GM12873 (cell line): ENCODE data around the gene P4HTM.

Experiments
- CTCF ChIP-seq: IDR thresholded peaks from 2 replicates; pipeline ENCODE4 v1.5.1; 2012; ENCODE audit warnings: low read depth, mild to moderate bottlenecking, moderate library complexity, low read length, control low read depth; ENCODE audit not compliant: insufficient read depth; ENCODE audit errors: missing control alignments

Gene P4HTM

GRCh38 chr3:48989796-48990635 is at the start of gene P4HTM:
Gene P4HTM (plus strand): TSS chr3:48990241. CDS start chr3:48990257, 16 bp downstream.
- TF ChIP-seq CTCF, result peak; percentile 30

- TF ChIP-seq CTCF, result no peak
Measured at GRCh38 chr3:48945432-48945831, 44.6 kb upstream of the P4HTM start.

GRCh38 chr3:48945891-48946549 is 44.0 kb upstream of the P4HTM start:
- no peak for TF ChIP-seq CTCF

GRCh38 chr3:48949376-48949717 is 40.7 kb upstream of the P4HTM start:
- no peak for TF ChIP-seq CTCF

GRCh38 chr3:48950051-48950450 is 40.0 kb upstream of the P4HTM start:
- no peak for TF ChIP-seq CTCF

GRCh38 chr3:48951764-48952163 is 38.3 kb upstream of the P4HTM start:
- TF ChIP-seq CTCF, result no peak

GRCh38 chr3:48952510-48953118 is 37.4 kb upstream of the P4HTM start:
- TF ChIP-seq CTCF, result peak; percentile 76
